ENCODE measurements around the gene MRPL14. TPM values are rescaled to one million over a fixed set of nuclear protein-coding genes. Genes with fewer than 3 reads are reported as not detected.

The MRPL14 gene
- total and polyA plus RNA-seq, 9 of the 15 experiments (the other 6 are each of a cell fraction or from before 2014, with no cell fraction given), result 126 to 424 (median 165) TPM

DNA sequence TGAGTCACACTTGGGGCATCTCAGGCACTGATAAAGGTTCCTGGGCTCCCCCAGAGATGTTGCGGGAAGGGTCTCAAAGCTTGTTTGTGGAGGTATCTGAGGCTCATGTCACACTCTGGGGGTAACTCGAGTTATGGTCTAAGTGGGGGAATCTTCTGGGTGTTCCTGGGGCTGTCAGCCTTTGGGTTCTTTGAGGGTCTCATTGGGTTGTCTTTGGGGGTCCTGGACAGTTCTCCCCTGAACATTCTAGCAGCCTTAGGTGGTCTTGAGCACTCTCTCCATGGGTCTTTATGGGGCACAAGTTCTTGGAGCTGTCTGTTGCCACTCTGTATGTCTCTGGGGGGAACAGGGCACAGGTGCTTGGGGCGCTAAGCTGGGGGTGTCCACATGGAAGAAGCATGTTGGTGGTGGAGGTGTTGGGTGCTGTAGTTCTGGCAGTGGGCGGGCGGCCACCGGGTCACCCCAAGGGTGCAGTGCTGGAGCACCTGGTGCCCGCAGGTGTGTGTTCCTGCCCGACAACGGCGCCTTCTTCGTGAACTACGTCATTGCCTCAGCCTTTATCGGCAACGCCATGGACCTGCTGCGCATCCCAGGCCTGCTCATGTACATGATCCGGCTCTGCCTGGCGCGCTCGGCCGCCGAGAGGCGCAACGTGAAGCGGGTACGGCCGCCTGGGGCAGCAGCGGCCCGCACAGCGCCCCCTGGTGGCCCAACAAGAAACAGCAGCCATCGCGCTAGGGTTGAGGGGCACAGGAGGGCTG is 24.3 kb upstream of the MRPL14 start (continued):
- TF ChIP-seq BRF2 (IDR thresholded peaks at IDR 0.05; ENCODE audit: borderline replicate concordance, insufficient read depth, insufficient read length) (no peak), ERF (CRISPR knock-in tag; IDR thresholded peaks at IDR 0.05) (no peak), CBX3 (IDR thresholded peaks at IDR 0.05; ENCODE audit: borderline replicate concordance in 1 of 2, low read length in 2 of 2) (peak in 1 of 2 experiments; percentile 81; a peak in 1 of 3 replicates), ZNF76 (CRISPR knock-in tag; IDR thresholded peaks at IDR 0.05; ENCODE audit: borderline replicate concordance) (no peak), NR3C1 (CRISPR knock-in tag; IDR thresholded peaks at IDR 0.05) (no peak), GABPA (tag; conservative IDR thresholded peaks at IDR 0.05; ENCODE audit: low read depth) (no peak), SRSF7 (optimal IDR thresholded peaks at IDR 0.05; ENCODE audit: low read depth, low read length) (no peak)
- TF ChIP-seq, protein P1, sequence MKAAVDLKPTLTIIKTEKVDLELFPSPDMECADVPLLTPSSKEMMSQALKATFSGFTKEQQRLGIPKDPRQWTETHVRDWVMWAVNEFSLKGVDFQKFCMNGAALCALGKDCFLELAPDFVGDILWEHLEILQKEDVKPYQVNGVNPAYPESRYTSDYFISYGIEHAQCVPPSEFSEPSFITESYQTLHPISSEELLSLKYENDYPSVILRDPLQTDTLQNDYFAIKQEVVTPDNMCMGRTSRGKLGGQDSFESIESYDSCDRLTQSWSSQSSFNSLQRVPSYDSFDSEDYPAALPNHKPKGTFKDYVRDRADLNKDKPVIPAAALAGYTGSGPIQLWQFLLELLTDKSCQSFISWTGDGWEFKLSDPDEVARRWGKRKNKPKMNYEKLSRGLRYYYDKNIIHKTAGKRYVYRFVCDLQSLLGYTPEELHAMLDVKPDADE (conservative IDR thresholded peaks at IDR 0.05; ENCODE audit: control insufficient read depth, low read depth, low read length), result peak; percentile 80
- TF ChIP-seq, protein P2, sequence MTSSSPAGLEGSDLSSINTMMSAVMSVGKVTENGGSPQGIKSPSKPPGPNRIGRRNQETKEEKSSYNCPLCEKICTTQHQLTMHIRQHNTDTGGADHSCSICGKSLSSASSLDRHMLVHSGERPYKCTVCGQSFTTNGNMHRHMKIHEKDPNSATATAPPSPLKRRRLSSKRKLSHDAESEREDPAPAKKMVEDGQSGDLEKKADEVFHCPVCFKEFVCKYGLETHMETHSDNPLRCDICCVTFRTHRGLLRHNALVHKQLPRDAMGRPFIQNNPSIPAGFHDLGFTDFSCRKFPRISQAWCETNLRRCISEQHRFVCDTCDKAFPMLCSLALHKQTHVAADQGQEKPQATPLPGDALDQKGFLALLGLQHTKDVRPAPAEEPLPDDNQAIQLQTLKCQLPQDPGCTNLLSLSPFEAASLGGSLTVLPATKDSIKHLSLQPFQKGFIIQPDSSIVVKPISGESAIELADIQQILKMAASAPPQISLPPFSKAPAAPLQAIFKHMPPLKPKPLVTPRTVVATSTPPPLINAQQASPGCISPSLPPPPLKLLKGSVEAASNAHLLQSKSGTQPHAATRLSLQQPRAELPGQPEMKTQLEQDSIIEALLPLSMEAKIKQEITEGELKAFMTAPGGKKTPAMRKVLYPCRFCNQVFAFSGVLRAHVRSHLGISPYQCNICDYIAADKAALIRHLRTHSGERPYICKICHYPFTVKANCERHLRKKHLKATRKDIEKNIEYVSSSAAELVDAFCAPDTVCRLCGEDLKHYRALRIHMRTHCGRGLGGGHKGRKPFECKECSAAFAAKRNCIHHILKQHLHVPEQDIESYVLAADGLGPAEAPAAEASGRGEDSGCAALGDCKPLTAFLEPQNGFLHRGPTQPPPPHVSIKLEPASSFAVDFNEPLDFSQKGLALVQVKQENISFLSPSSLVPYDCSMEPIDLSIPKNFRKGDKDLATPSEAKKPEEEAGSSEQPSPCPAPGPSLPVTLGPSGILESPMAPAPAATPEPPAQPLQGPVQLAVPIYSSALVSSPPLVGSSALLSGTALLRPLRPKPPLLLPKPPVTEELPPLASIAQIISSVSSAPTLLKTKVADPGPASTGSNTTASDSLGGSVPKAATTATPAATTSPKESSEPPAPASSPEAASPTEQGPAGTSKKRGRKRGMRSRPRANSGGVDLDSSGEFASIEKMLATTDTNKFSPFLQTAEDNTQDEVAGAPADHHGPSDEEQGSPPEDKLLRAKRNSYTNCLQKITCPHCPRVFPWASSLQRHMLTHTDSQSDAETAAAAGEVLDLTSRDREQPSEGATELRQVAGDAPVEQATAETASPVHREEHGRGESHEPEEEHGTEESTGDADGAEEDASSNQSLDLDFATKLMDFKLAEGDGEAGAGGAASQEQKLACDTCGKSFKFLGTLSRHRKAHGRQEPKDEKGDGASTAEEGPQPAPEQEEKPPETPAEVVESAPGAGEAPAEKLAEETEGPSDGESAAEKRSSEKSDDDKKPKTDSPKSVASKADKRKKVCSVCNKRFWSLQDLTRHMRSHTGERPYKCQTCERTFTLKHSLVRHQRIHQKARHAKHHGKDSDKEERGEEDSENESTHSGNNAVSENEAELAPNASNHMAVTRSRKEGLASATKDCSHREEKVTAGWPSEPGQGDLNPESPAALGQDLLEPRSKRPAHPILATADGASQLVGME (CRISPR knock-in tag; IDR thresholded peaks at IDR 0.05), result no peak
- TF ChIP-seq, protein P3, sequence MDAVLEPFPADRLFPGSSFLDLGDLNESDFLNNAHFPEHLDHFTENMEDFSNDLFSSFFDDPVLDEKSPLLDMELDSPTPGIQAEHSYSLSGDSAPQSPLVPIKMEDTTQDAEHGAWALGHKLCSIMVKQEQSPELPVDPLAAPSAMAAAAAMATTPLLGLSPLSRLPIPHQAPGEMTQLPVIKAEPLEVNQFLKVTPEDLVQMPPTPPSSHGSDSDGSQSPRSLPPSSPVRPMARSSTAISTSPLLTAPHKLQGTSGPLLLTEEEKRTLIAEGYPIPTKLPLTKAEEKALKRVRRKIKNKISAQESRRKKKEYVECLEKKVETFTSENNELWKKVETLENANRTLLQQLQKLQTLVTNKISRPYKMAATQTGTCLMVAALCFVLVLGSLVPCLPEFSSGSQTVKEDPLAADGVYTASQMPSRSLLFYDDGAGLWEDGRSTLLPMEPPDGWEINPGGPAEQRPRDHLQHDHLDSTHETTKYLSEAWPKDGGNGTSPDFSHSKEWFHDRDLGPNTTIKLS (IDR thresholded peaks at IDR 0.05; ENCODE audit: borderline replicate concordance, low read depth), result no peak

All from K562 (cell line).